ENCODE measurements around the gene UVSSA. TPM values are rescaled to one million over a fixed set of nuclear protein-coding genes. Genes with fewer than 3 reads are reported as not detected.

UVSSA gene
- total RNA-seq, 2 experiments from 2014 or later, result 19.1 to 23.0 TPM

- Mint-ChIP-seq H3K4me1 (no peaks in the 10 kb centered on the region), H3K4me3 (no peak overlapping the region), H3K27ac (no peak overlapping the region), H3K9me3 (no peaks in the 10 kb centered on the region), H3K27me3 (no peaks in the 10 kb centered on the region), H3K36me3 (ENCODE audit: low read depth) (no peaks in the 10 kb centered on the region)
- no peak for DNase-seq
- ChIA-PET POLR2A (no interaction called here), CTCF (no interaction called here)
Measured at GRCh38 chr4:1377606-1378261, 30.7 kb downstream of the UVSSA start.

GRCh38 chr4:1378559-1379231 lies 31.7 kb downstream of the UVSSA start:
- Mint-ChIP-seq H3K27me3 (no peaks in the 10 kb centered on the region), H3K9me3 (no peaks in the 10 kb centered on the region), H3K27ac (no peak overlapping the region), H3K4me1 (no peaks in the 10 kb centered on the region), H3K4me3 (no peak overlapping the region), H3K36me3 (ENCODE audit: low read depth) (no peaks in the 10 kb centered on the region)
- POLR2A ChIA-PET, result no interaction called here
- CTCF ChIA-PET, result no interaction called here
- DNase-seq, result no peak

- Mint-ChIP-seq H3K4me3 (no peak overlapping the region), H3K36me3 (ENCODE audit: low read depth) (no peaks in the 10 kb centered on the region), H3K27ac (no peak overlapping the region), H3K9me3 (no peaks in the 10 kb centered on the region), H3K27me3 (no peaks in the 10 kb centered on the region), H3K4me1 (no peaks in the 10 kb centered on the region)
- ChIA-PET CTCF (no interaction called here), POLR2A (no interaction called here)
- DNase-seq, result no peak
Measured at GRCh38 chr4:1379351-1379781, 32.4 kb downstream of the UVSSA start.

- H3K27ac Mint-ChIP-seq, result no peak overlapping the region
- no peak for DNase-seq
- CTCF ChIA-PET, result no interaction called here
- POLR2A ChIA-PET, result no interaction called here
- no peaks in the 10 kb centered on the region for H3K36me3 Mint-ChIP-seq (ENCODE audit: low read depth)
- no peak overlapping the region for H3K4me3 Mint-ChIP-seq
- no peaks in the 10 kb centered on the region for H3K27me3 Mint-ChIP-seq
- no peaks in the 10 kb centered on the region for H3K4me1 Mint-ChIP-seq
- H3K9me3 Mint-ChIP-seq, result no peaks in the 10 kb centered on the region
Measured at GRCh38 chr4:1379801-1380331, 32.9 kb downstream of the UVSSA start.

GRCh38 chr4:1380368-1381151 lies 33.6 kb downstream of the UVSSA start:
- Mint-ChIP-seq H3K4me1 (no peaks in the 10 kb centered on the region), H3K4me3 (no peak overlapping the region), H3K9me3 (no peaks in the 10 kb centered on the region), H3K36me3 (ENCODE audit: low read depth) (no peaks in the 10 kb centered on the region), H3K27ac (no peak overlapping the region), H3K27me3 (no peaks in the 10 kb centered on the region)
- no peak for DNase-seq
- ChIA-PET POLR2A (no interaction called here), CTCF (no interaction called here)

GRCh38 chr4:1381181-1381621 lies 34.2 kb downstream of the UVSSA start:
- ChIA-PET CTCF (no interaction called here), POLR2A (no interaction called here)
- no peaks in the 10 kb centered on the region for H3K36me3 Mint-ChIP-seq (ENCODE audit: low read depth)
- H3K4me1 Mint-ChIP-seq, result no peaks in the 10 kb centered on the region
- no peaks in the 10 kb centered on the region for H3K9me3 Mint-ChIP-seq
- no peak overlapping the region for H3K27ac Mint-ChIP-seq
- H3K27me3 Mint-ChIP-seq, result no peaks in the 10 kb centered on the region
- no peak overlapping the region for H3K4me3 Mint-ChIP-seq
- DNase-seq, result no peak

GRCh38 chr4:1381944-1382541 lies 35.0 kb downstream of the UVSSA start:
- Mint-ChIP-seq H3K4me3 (no peak overlapping the region), H3K9me3 (no peaks in the 10 kb centered on the region), H3K27me3 (no peaks in the 10 kb centered on the region), H3K27ac (no peak overlapping the region), H3K36me3 (ENCODE audit: low read depth) (no peaks in the 10 kb centered on the region), H3K4me1 (no peaks in the 10 kb centered on the region)
- CTCF ChIA-PET, result no interaction called here
- POLR2A ChIA-PET, result no interaction called here
- DNase-seq, result no peak

GRCh38 chr4:1382776-1383727 lies 36.0 kb downstream of the UVSSA start:
- ChIA-PET POLR2A (no interaction called here), CTCF (no interaction called here)
- Mint-ChIP-seq H3K9me3 (no peaks in the 10 kb centered on the region), H3K4me1 (no peaks in the 10 kb centered on the region), H3K36me3 (ENCODE audit: low read depth) (peaks cover 6% of the 10 kb centered on the region), H3K27me3 (no peaks in the 10 kb centered on the region), H3K27ac (no peak overlapping the region), H3K4me3 (no peak overlapping the region)
- no peak for DNase-seq

GRCh38 chr4:1383728-1384591 lies 37.0 kb downstream of the UVSSA start:
- no peak overlapping the region for H3K27ac Mint-ChIP-seq
- no peak overlapping the region for H3K4me3 Mint-ChIP-seq
- H3K9me3 Mint-ChIP-seq, result peaks cover 8% of the 10 kb centered on the region
- CTCF ChIA-PET, result no interaction called here
- peaks cover 14% of the 10 kb centered on the region for H3K36me3 Mint-ChIP-seq (ENCODE audit: low read depth)
- no peaks in the 10 kb centered on the region for H3K27me3 Mint-ChIP-seq
- POLR2A ChIA-PET, result no interaction called here
- DNase-seq, result no peak
- H3K4me1 Mint-ChIP-seq, result no peaks in the 10 kb centered on the region

GRCh38 chr4:1384675-1385372 lies 37.8 kb downstream of the UVSSA start:
- Mint-ChIP-seq H3K4me3 (no peak overlapping the region), H3K27ac (no peak overlapping the region), H3K27me3 (no peaks in the 10 kb centered on the region), H3K9me3 (peaks cover 12% of the 10 kb centered on the region), H3K4me1 (no peaks in the 10 kb centered on the region), H3K36me3 (ENCODE audit: low read depth) (peaks cover 14% of the 10 kb centered on the region)
- POLR2A ChIA-PET, result no interaction called here
- CTCF ChIA-PET, result no interaction called here
- no peak for DNase-seq
